ENCODE results near the gene SMYD3.
"Not testable (repeated sequence)": the region's sequence is repeated elsewhere in the genome, so short reads cannot be mapped to it uniquely, and the experiment has no call there.

DNA sequence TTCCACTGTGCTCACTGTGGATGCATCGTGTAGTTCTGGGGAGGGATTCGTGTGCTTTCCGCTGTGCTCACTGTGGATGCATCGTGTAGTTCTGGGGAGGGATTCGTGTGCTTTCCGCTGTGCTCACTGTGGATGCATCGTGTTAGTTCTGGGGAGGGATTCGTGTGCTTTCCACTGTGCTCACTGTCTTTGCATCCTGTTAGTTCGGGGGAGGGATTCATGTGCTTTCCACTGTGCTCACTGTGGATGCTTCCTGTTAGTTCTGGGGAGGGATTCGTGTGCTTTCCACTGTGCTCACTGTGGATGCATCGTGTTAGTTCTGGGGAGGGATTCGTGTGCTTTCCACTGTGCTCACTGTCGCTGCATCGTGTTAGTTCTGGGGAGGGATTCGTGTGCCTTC, 435.1 kb downstream of the SMYD3 start:
- TF ChIP-seq BHLHE40 (IDR thresholded peaks at IDR 0.05; ENCODE audit: borderline replicate concordance); LEF1 (IDR thresholded peaks at IDR 0.05; ENCODE audit: borderline replicate concordance); FOXA1 (IDR thresholded peaks at IDR 0.05); TARDBP (IDR thresholded peaks at IDR 0.05): not testable (repeated sequence)

Data from HEK293T (cell line).